ENCODE data around the gene SHPK.

Gene SHPK

GRCh38 chr17:3626831-3627768 lies 8.9 kb downstream of the SHPK start:
- no peak for DNase-seq (ENCODE audit: low spot score)

GRCh38 chr17:3622977-3623594 lies 13.0 kb downstream of the SHPK start:
- no peak for DNase-seq (ENCODE audit: low spot score)

- no peak for DNase-seq (ENCODE audit: low spot score)
Measured at GRCh38 chr17:3621146-3621720, 14.8 kb downstream of the SHPK start.

- no peak for DNase-seq (ENCODE audit: low spot score)
Measured at GRCh38 chr17:3615160-3615870, 20.7 kb downstream of the SHPK start.

- no peak for DNase-seq (ENCODE audit: low spot score)
Measured at GRCh38 chr17:3613124-3613523, 22.9 kb downstream of the SHPK start.

GRCh38 chr17:3610523-3610922 lies 25.5 kb downstream of the SHPK start:
- DNase-seq (ENCODE audit: low spot score): no peak

GRCh38 chr17:3609689-3610088 lies 26.4 kb downstream of the SHPK start:
- DNase-seq (ENCODE audit: low spot score): no peak

GRCh38 chr17:3603870-3604259 lies 32.2 kb downstream of the SHPK start:
- no peak for DNase-seq (ENCODE audit: low spot score)

- peak; percentile 39 for DNase-seq (ENCODE audit: low spot score)
Measured at GRCh38 chr17:3603119-3603869, 32.8 kb downstream of the SHPK start.

- DNase-seq (ENCODE audit: low spot score): peak; percentile 26
Measured at GRCh38 chr17:3602499-3602898, 33.6 kb downstream of the SHPK start.

GRCh38 chr17:3600529-3601205 lies 35.4 kb downstream of the SHPK start:
- DNase-seq (ENCODE audit: low spot score): no peak

- no peak for DNase-seq (ENCODE audit: low spot score)
Measured at GRCh38 chr17:3598078-3598477, 38.0 kb downstream of the SHPK start.

GRCh38 chr17:3596804-3597464 lies 39.1 kb downstream of the SHPK start:
- DNase-seq (ENCODE audit: low spot score): no peak

- no peak for DNase-seq (ENCODE audit: low spot score)
Measured at GRCh38 chr17:3594976-3595375, 41.1 kb downstream of the SHPK start.

- no peak for DNase-seq (ENCODE audit: low spot score)
Measured at GRCh38 chr17:3594051-3594800, 41.8 kb downstream of the SHPK start.

- no peak for DNase-seq (ENCODE audit: low spot score)
Measured at GRCh38 chr17:3593384-3593783, 42.7 kb downstream of the SHPK start.

GRCh38 chr17:3592216-3592860 lies 43.7 kb downstream of the SHPK start:
- DNase-seq (ENCODE audit: low spot score): no peak

GRCh38 chr17:3590768-3591167 lies 45.3 kb downstream of the SHPK start:
- no peak for DNase-seq (ENCODE audit: low spot score)

GRCh38 chr17:3590231-3590630 lies 45.8 kb downstream of the SHPK start:
- no peak for DNase-seq (ENCODE audit: low spot score)
